Measurements from ENCODE around the gene PDCD11.

- TF ChIP-seq, protein P1, sequence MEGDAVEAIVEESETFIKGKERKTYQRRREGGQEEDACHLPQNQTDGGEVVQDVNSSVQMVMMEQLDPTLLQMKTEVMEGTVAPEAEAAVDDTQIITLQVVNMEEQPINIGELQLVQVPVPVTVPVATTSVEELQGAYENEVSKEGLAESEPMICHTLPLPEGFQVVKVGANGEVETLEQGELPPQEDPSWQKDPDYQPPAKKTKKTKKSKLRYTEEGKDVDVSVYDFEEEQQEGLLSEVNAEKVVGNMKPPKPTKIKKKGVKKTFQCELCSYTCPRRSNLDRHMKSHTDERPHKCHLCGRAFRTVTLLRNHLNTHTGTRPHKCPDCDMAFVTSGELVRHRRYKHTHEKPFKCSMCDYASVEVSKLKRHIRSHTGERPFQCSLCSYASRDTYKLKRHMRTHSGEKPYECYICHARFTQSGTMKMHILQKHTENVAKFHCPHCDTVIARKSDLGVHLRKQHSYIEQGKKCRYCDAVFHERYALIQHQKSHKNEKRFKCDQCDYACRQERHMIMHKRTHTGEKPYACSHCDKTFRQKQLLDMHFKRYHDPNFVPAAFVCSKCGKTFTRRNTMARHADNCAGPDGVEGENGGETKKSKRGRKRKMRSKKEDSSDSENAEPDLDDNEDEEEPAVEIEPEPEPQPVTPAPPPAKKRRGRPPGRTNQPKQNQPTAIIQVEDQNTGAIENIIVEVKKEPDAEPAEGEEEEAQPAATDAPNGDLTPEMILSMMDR (IDR thresholded peaks at IDR 0.05; ENCODE audit: insufficient read depth, low read depth, low read length): no peak
- TF ChIP-seq EZH2 (IDR thresholded peaks at IDR 0.05; ENCODE audit: insufficient read depth, low read length): no peak
Observed at GRCh38 chr10:103419101-103419500, 22.7 kb downstream of the PDCD11 start.

Measured in astrocyte (in vitro differentiated cells and primary cell).